DOHH2 (cell line): ENCODE results near the gene HSBP1L1.

Source experiments
- CTCF ChIP-seq: fragments of 200-600 bp; sonication (generic); IDR thresholded peaks from one replicate; pipeline ENCODE4 v1.5.1; 2014; ENCODE audit warnings: antibody characterized with exemption, mild to moderate bottlenecking, low read depth, low read length; ENCODE audit not compliant: poor library complexity, severe bottlenecking
- EZH2phosphoT487 ChIP-seq: fragments of 200-600 bp; sonication (generic); IDR thresholded peaks from 2 replicates; pipeline ENCODE4 v1.6.1; 2017; ENCODE audit warnings: borderline replicate concordance, mild to moderate bottlenecking, antibody characterized with exemption, low read length, moderate library complexity, mixed read lengths

GRCh38 chr18:79935098-79935480 is 29.4 kb upstream of the HSBP1L1 start:
- no peak for TF ChIP-seq CTCF
- no peak for TF ChIP-seq EZH2phosphoT487
